OCI-M2 (cell line): ENCODE measurements around the gene GALK1.

ENCODE experiments used
- DNase-seq: peaks from one replicate; lab custom pipeline; 2025; ENCODE audit not compliant: unreplicated experiment; lab: John Stamatoyannopoulos, UW

Gene GALK1

DNA sequence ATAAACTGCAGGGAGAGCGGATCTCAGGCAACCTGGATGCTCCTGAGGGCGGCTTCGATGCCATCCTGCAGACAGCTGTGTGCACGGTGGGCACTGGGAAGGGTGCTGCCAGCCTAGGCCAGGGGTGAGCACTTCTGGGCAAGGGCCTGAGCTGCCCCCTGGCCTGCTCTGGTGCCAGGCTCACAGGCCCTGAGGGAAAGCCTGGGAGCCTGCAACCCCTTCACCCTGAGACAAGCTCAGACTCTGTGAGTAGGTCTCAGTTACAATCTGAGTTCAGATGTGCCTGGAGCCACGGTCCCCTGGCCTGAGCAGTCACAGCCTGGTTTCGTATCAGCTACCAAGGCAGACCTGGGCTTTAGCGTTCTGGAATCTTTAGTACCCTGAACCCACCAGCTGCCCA lies 35.6 kb downstream of the GALK1 start:
- DNase-seq: no peak

DNA sequence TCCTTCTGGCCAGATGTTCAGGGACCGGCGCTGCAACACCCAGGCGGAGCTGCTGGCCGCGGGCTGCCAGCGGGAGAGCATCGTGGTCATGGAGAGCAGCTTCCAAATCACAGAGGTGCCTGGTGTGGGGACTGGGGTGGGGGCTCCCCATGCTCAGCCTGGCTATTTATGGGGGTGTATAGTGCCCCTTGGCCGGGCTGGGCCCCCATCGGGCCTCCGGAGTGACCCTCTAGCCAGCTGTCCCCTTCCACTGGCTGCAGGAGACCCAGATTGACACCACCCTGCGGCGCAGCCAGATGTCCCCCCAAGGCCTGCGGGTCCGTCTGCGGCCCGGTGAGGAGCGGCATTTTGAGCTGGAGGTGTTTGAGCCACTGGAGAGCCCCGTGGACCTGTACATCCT lies 37.6 kb downstream of the GALK1 start:
- DNase-seq: no peak

- DNase-seq: no peak
Observed at GRCh38 chr17:75725504-75725903, 39.5 kb downstream of the GALK1 start.

DNA sequence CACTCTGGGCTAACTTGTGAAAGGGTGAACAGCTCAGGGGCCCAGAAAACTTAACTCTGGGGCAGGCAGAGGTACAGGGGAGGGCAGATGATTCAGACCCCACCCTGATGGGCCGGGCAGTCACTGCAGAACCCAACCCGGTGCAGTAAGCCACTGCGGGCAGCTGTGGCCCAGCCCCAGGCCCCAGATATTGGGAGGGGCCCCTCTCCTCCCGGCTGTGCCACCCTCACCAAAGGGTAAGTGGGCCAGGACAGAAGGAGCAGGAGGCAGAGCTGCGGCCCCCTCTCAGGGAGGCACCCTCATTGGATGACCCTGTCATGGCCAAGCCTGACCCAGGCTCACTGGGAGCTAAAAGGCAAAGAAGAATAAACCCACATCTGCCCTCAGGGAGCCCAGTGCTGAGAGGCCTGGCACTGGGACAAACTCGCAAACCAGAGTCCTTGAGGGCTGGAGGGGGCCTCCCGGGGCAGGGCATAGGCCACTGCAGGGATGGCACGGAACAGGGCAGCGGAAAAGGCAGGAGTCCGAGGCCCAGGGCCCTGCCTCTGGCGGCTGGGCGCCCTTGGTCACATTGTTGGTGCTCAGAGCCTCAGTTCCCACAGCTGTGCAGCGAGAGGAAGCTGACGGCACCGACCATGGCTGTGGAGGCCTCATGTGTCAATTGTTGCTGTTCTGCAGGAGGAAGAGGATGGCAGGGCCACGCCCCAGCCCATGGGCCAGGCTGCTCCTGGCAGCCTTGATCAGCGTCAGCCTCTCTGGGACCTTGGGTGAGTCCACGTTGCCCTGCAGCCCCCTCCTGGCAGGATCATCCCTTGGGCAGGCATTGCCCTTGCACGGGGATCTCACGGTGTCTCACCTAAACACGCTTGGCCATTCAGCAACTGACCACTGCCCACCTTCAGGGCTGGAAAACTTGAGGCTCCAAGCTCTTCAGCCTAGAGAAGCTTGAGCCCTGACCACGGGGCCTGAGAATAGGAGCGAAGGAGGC lies 40.7 kb downstream of the GALK1 start:
- no peak for DNase-seq

DNA sequence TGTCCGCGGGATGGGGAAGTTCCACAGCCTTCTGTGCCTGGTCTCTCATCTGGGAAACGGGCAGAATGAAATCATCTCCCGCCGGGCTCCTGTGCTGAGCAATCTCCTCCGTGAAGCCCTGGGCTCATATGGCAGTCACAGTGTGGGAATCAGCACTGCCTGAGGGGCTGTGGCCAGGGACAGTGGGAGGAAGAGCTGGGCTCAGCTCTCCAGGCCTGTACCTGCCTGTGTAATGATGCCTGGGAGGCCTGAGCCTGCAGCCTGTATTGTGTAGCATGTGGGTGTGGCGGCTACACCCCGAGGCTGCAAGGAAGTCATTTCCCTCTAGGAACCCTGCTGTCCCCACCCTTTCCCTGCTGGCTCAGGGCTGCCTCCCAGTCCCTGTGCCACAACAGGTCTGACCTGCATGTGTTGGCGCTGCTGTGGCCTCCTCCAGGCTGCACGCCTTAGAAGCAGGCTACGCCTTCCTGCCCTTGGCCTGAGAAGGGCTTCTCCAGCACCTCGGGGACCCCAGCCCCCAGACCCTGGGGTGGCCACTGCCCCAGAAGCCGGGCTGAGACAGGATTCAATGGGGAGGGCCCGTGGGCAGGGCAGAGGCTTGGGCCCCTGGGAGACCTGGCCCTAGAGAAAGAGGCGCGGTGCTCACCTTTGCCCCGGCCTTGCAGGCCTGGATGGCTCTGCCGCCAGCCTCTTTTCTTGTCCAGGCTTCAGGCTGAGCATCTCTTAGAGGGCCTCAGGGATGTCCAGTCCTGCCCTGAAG lies 41.6 kb downstream of the GALK1 start:
- no peak for DNase-seq

- DNase-seq: no peak
Observed at GRCh38 chr17:75722542-75723095, 42.4 kb downstream of the GALK1 start.

GRCh38 chr17:75722076-75722475 lies 42.9 kb downstream of the GALK1 start:
- DNase-seq: no peak

GRCh38 chr17:75721463-75722011 lies 43.5 kb downstream of the GALK1 start:
- no peak for DNase-seq

DNA sequence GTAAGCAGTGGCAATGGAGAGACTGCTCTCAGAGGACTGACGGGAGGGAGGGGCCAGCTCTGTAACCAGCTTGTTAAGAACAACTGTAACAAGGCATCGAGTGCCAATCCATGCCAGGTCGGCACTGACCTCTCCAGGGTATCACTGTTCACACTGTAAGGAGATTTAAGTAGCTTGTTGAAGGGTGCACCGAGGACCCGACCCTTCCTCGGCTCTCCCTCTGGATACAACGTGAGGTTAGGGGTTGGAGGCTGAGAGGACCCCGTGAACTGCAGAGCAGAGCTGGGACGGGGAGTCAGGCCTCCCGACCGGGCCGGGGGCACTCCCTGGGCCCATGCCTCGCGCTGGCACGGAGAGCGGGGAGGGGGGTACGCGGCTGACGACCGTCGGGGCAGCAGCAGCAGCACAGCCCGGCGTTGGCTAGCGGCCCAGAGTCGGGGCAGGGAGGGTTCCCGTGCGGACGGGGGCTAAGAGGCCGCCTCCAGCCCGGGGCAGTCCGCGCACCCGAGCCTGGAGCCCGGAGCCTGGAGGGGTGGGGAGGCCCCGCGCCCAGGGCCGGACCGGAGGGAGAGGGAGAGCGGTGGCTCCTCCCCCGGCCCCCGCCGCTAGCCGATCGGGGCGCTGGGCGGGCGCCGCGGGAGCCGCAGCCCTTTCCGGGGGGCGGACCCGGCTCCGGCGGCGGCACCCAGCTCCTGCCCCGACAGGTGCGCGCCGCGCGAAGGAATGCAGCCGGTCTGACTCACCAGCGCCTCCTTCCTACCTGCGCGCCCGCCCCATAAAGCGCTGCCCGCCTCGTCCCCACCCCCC lies 44.1 kb downstream of the GALK1 start, which contains the start of gene ITGB4:
Gene ITGB4 (plus strand): TSS at position 804 of the 807 bp plus-strand sequence. CDS start 3,245 bp downstream, outside the sequence.
- no peak for DNase-seq

GRCh38 chr17:75719732-75720131 lies 45.3 kb downstream of the GALK1 start:
- DNase-seq: no peak

DNA sequence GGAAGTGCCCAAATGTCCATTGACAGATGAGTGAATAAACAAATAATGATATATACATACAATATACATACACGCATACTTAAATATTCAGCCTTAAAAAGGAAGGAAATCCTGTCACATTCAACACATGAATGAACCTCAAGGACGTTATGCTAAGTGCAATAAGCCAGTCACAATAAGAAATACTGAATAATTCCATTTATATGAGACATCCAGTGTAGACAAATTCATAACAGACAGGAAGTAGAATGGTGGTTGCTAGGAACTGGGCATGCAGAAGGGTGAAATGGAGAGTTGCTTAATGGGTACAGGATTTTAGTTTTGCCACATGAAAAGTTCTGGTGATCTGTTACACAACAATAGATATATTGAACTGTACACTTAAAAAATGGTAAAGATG lies 52.5 kb downstream of the GALK1 start:
- no peak for DNase-seq
